Nephron (organoid): ENCODE measurements around the gene TSPAN33.

Source experiments
- H3K27ac Mint-ChIP-seq, 3 experiments: 2 replicates each; pipeline ENCODE4 v1.8.0; 2020; ENCODE audit warnings: mixed read lengths in 3 of 3, mild to moderate bottlenecking in 2 of 3, moderate library complexity in 1 of 3
- H3K27me3 Mint-ChIP-seq: 2 replicates; pipeline ENCODE4 v1.8.0; 2021; ENCODE audit warnings: low read depth, mild to moderate bottlenecking, moderate library complexity, mixed read lengths
- H3K36me3 Mint-ChIP-seq: 2 replicates; pipeline ENCODE4 v1.8.0; 2020; ENCODE audit warnings: low read depth, mixed read lengths
- H3K4me1 Mint-ChIP-seq: 2 replicates; pipeline ENCODE4 v1.8.0; 2020; ENCODE audit warnings: mixed read lengths
- H3K4me3 Mint-ChIP-seq, 3 experiments: 2 replicates each; pipeline ENCODE4 v1.8.0; 2020; ENCODE audit warnings: mild to moderate bottlenecking in 3 of 3, mixed read lengths in 3 of 3, moderate library complexity in 2 of 3
- H3K9me3 Mint-ChIP-seq: 2 replicates; pipeline ENCODE4 v1.8.0; 2020; ENCODE audit warnings: mixed read lengths
- TF ChIP-seq, protein P1 (sequence below), 3 experiments: fragments of 200-600 bp; sonication (generic); IDR thresholded peaks; one replicate each; pipeline ENCODE4 v1.5.0; 2021; ENCODE audit warnings: antibody characterized with exemption in 3 of 3; ENCODE audit not compliant: unreplicated experiment in 3 of 3

Gene TSPAN33

DNA sequence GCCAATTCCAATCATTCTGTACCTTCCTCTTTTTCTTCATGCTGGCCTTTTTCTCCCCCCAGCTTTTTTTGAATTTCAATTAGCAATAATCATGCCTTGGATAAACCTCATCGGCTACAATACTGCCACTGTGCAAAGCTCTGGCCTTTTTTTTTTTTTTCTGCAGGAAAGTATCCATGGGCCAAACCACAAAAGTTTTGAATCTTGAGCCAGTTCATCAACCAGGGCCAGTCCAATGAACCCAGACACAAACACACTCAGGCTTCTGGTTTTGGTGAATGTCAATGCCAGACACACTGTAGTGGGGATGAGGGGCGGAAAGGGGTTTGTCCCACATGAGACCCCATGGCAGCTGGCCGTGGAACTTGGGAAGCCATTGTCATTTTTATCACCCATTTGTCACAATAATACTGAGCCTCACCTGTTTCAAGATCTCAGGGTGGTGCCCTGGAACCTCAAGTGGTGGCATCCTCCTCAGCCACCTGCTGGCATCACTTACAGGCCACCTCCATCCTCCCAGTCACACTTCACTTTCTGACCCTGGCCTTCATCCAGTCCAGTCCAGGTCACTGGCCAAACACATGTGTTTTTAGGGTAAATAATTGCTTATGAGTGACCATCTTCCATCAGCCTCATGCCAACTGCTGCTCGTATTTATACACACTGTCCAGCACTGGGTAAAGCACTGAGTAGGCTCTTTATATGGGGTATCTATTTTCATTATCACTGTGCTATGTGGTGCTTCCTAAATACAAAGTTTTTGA, 40.8 kb upstream of the TSPAN33 start:
- peaks cover 4% of the 10 kb centered on the region for H3K27me3 Mint-ChIP-seq
- H3K36me3 Mint-ChIP-seq: no peaks in the 10 kb centered on the region
- TF ChIP-seq, protein P1, sequence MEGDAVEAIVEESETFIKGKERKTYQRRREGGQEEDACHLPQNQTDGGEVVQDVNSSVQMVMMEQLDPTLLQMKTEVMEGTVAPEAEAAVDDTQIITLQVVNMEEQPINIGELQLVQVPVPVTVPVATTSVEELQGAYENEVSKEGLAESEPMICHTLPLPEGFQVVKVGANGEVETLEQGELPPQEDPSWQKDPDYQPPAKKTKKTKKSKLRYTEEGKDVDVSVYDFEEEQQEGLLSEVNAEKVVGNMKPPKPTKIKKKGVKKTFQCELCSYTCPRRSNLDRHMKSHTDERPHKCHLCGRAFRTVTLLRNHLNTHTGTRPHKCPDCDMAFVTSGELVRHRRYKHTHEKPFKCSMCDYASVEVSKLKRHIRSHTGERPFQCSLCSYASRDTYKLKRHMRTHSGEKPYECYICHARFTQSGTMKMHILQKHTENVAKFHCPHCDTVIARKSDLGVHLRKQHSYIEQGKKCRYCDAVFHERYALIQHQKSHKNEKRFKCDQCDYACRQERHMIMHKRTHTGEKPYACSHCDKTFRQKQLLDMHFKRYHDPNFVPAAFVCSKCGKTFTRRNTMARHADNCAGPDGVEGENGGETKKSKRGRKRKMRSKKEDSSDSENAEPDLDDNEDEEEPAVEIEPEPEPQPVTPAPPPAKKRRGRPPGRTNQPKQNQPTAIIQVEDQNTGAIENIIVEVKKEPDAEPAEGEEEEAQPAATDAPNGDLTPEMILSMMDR (IDR thresholded peaks at IDR 0.05; ENCODE audit: unreplicated experiment in 3 of 3): no peak
- H3K9me3 Mint-ChIP-seq: no peaks in the 10 kb centered on the region
- H3K4me1 Mint-ChIP-seq: peaks cover 50% of the 10 kb centered on the region
- H3K4me3 Mint-ChIP-seq: no peak overlapping the region
- peak overlapping the region; percentile 94 to 97 (median 96) for H3K27ac Mint-ChIP-seq

DNA sequence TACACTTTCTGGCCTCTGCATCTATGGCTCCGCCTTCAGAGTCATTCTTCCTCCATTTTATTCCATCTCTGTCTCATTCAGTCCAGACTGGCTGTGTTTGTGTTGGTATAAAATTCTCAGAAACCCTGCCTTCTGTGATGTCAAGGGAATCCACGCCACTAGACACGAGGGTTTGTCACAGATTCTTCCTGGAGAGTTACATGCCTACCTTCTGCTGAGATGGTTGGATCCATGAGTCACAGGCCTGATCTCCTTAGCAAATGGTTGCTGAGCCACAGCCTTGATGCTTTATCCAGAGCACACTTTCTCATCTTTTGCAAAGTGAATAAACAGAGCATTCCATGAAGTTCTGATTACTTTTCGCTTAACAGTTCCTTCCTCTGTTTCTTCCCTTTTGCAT, 35.9 kb upstream of the TSPAN33 start:
- Mint-ChIP-seq H3K27ac (no peak overlapping the region), H3K27me3 (peaks cover 4% of the 10 kb centered on the region), H3K36me3 (no peaks in the 10 kb centered on the region), H3K4me1 (peaks cover 17% of the 10 kb centered on the region), H3K9me3 (no peaks in the 10 kb centered on the region), H3K4me3 (no peak overlapping the region)
- TF ChIP-seq, protein P1 (IDR thresholded peaks at IDR 0.05; ENCODE audit: unreplicated experiment in 3 of 3): no peak

DNA sequence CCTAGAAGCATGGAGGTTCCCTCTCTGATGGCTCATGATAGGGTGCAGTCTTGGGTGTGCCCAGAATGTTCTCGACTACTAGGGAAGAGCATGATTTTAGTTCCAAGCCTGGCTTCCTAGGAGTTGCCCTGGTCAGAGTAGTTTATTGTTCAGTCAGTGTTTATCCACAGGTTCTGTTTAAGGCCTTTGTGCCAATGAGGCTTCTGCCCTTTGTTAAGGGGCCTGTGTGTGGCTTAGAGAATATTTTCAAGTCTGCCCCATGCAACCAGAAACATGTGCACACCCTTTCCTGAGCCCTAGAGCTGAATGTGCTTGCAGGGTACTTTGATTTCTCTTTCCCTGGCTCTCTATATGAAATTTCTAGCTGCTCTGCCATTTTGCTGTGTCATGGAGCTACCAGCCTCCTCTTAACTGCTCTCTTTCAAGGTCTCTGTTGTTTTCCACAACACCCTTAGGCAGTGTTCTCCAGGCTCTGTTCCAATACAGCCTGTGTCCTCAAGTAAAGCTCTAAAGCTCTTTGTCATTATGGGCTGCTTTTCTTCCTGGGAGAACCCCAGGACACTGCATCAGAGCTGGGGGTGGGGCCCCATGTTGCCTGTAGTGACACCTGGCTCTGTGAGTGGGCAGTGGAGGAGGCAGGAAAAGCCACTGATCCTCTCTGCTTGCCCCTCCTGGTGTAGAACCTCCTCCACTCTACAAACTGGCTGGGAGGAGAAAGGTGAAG, 34.1 kb upstream of the TSPAN33 start:
- Mint-ChIP-seq H3K36me3 (no peaks in the 10 kb centered on the region), H3K27me3 (peaks cover 4% of the 10 kb centered on the region), H3K9me3 (no peaks in the 10 kb centered on the region), H3K27ac (peak overlapping the region; percentile 27 to 84 (median 63)), H3K4me3 (no peak overlapping the region), H3K4me1 (peaks cover 5% of the 10 kb centered on the region)
- TF ChIP-seq, protein P1 (IDR thresholded peaks at IDR 0.05; ENCODE audit: unreplicated experiment in 3 of 3): no peak

DNA sequence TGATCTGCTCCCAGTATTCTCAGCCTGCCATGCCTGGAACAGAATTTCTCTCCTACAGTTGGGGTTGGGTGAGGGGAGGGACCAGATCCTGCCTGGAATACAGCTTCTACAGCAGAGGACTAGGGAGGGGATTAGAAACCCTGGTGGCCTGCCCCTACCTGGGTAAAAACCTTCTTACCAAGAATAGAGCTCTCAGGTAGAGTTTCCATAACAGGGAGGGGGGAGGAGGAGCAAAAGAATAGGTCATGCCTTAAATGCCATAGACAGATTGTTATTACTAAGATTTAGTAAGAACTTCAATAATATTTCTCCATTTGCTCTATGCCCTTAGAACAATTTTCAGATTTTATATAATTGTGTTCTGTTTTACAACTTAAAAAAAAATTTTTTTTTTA, 33.5 kb upstream of the TSPAN33 start:
- Mint-ChIP-seq H3K27me3 (peaks cover 4% of the 10 kb centered on the region), H3K4me3 (no peak overlapping the region), H3K36me3 (no peaks in the 10 kb centered on the region), H3K4me1 (peaks cover under 1% of the 10 kb centered on the region), H3K9me3 (no peaks in the 10 kb centered on the region), H3K27ac (peak overlapping the region; percentile 27 to 84 (median 63))
- TF ChIP-seq, protein P1 (IDR thresholded peaks at IDR 0.05; ENCODE audit: unreplicated experiment in 3 of 3): no peak

GRCh38 chr7:129115676-129116075, 28.8 kb upstream of the TSPAN33 start:
- Mint-ChIP-seq H3K27ac (no peak overlapping the region), H3K4me1 (no peaks in the 10 kb centered on the region), H3K4me3 (no peak overlapping the region), H3K9me3 (peaks cover 9% of the 10 kb centered on the region), H3K36me3 (peaks cover 4% of the 10 kb centered on the region), H3K27me3 (no peaks in the 10 kb centered on the region)
- TF ChIP-seq, protein P1 (IDR thresholded peaks at IDR 0.05; ENCODE audit: unreplicated experiment in 3 of 3): no peak
